HepG2 (cell line): ENCODE results near the gene KIF2C. TPM values are rescaled to one million over a fixed set of nuclear protein-coding genes. Genes with fewer than 3 reads are reported as not detected.
A peak's percentile ranks its signal among the peaks of the same experiment; 100 is the strongest.

ENCODE experiments used
- AGO1 ChIP-seq: fragments of 200-400 bp; formaldehyde crosslinking; IDR thresholded peaks from 2 replicates; pipeline ENCODE4 v1.6.1; 2017; ENCODE audit warnings: mild to moderate bottlenecking, low read depth, low read length, moderate library complexity; ENCODE audit not compliant: poor library complexity, severe bottlenecking
- ARNT2 ChIP-seq: sonication (generic); formaldehyde crosslinking; IDR thresholded peaks from 2 replicates; pipeline ENCODE4 v1.8.0; 2022; ENCODE audit warnings: mild to moderate bottlenecking, low read depth, missing genetic modification reagents, moderate library complexity
- ASH2L ChIP-seq: fragments of 300-600, 200-600 bp; sonication (generic); IDR thresholded peaks from 2 replicates; pipeline ENCODE4 v1.7.0; 2017; ENCODE audit warnings: low read depth, mild to moderate bottlenecking, moderate library complexity, mixed read lengths, low read length; ENCODE audit not compliant: insufficient read length
- BRCA1 ChIP-seq: sonication (generic); formaldehyde crosslinking; IDR thresholded peaks from 2 replicates; pipeline ENCODE4 v1.4.0; 2020; ENCODE audit warnings: missing genetic modification reagents
- CSRNP1 ChIP-seq: sonication (generic); formaldehyde crosslinking; IDR thresholded peaks from 2 replicates; pipeline ENCODE4 v1.8.1; 2023; ENCODE audit warnings: mild to moderate bottlenecking, missing genetic modification reagents
- E2F1 ChIP-seq: sonication (generic); formaldehyde crosslinking; IDR thresholded peaks from 2 replicates; pipeline ENCODE4 v1.5.0; 2020; ENCODE audit warnings: missing genetic modification reagents
- FOSL2 ChIP-seq: sonication (generic); formaldehyde crosslinking; IDR thresholded peaks from 2 replicates; pipeline ENCODE4 v1.4.0; 2020; ENCODE audit warnings: missing genetic modification reagents
- FOXP1 ChIP-seq, 2 experiments: fragments of 450-650 bp in 1 of 2; IDR thresholded peaks; 2 replicates each; pipeline ENCODE4 v1.6.1; 2017 to 2018; ENCODE audit warnings: antibody characterized with exemption in 1 of 2
- HOMEZ ChIP-seq: IDR thresholded peaks from 2 replicates; pipeline ENCODE4 v1.6.1; 2016; ENCODE audit warnings: low read depth
- HOXA3 ChIP-seq: sonication (generic); formaldehyde crosslinking; IDR thresholded peaks from 2 replicates; pipeline ENCODE4 v1.5.0; 2020; ENCODE audit warnings: missing genetic modification reagents
- JUN ChIP-seq: sonication (generic); formaldehyde crosslinking; IDR thresholded peaks from 2 replicates; pipeline ENCODE4 v1.4.0; 2020; ENCODE audit warnings: mild to moderate bottlenecking, missing genetic modification reagents
- MTA1 ChIP-seq: sonication (generic); formaldehyde crosslinking; IDR thresholded peaks from 2 replicates; pipeline ENCODE4 v1.4.0; 2020; ENCODE audit warnings: missing genetic modification reagents, mild to moderate bottlenecking, borderline replicate concordance
- MXD4 ChIP-seq: IDR thresholded peaks from 2 replicates; pipeline ENCODE4 v1.6.1; 2016; ENCODE audit warnings: mild to moderate bottlenecking, missing biosample characterization, missing genetic modification reagents
- POLR2A ChIP-seq, 2 experiments: IDR thresholded peaks; 2 replicates each; pipeline ENCODE4 v1.6.1; 2011; ENCODE audit warnings: low read depth in 2 of 2, low read length in 2 of 2, mild to moderate bottlenecking in 1 of 2, moderate library complexity in 1 of 2; ENCODE audit not compliant: insufficient read depth in 1 of 2
- ZBTB7A ChIP-seq: sonication (generic); formaldehyde crosslinking; IDR thresholded peaks from 2 replicates; pipeline ENCODE4 v1.8.0; 2022; ENCODE audit warnings: mild to moderate bottlenecking, missing genetic modification reagents
- ZBTB7B ChIP-seq: sonication (generic); formaldehyde crosslinking; IDR thresholded peaks from 2 replicates; pipeline ENCODE4 v1.4.0; 2020; ENCODE audit warnings: missing genetic modification reagents
- ZFP37 ChIP-seq: sonication (generic); formaldehyde crosslinking; IDR thresholded peaks from 2 replicates; pipeline ENCODE4 v1.4.0; 2020; ENCODE audit warnings: missing genetic modification reagents, borderline replicate concordance
- ZNF503 ChIP-seq: sonication (generic); formaldehyde crosslinking; IDR thresholded peaks from 2 replicates; pipeline ENCODE4 v1.4.0; 2020; ENCODE audit warnings: missing genetic modification reagents
- ZNF644 ChIP-seq: IDR thresholded peaks from 2 replicates; pipeline ENCODE4 v1.6.1; 2016; ENCODE audit warnings: low read depth
- ZNF776 ChIP-seq: sonication (generic); formaldehyde crosslinking; IDR thresholded peaks from 2 replicates; pipeline ENCODE4 v1.4.0; 2020; ENCODE audit warnings: mild to moderate bottlenecking, missing genetic modification reagents
- ZNF777 ChIP-seq: sonication (generic); formaldehyde crosslinking; IDR thresholded peaks from 2 replicates; pipeline ENCODE4 v1.4.0; 2020; ENCODE audit warnings: missing genetic modification reagents
- ZNF788 ChIP-seq: sonication (generic); formaldehyde crosslinking; IDR thresholded peaks from 2 replicates; pipeline ENCODE4 v1.5.0; 2020; ENCODE audit warnings: mild to moderate bottlenecking, missing genetic modification reagents, borderline replicate concordance
- ZSCAN31 ChIP-seq: sonication (generic); formaldehyde crosslinking; IDR thresholded peaks from 2 replicates; pipeline ENCODE4 v1.5.0; 2020; ENCODE audit warnings: low read depth, mild to moderate bottlenecking, missing genetic modification reagents
- polyA plus RNA-seq, 8 experiments: library from polyadenylated mRNA; depleted of rRNA in 3 of 8; stranded (reverse) in 7 of 8; unstranded in 1 of 8; fragments of >200 nt; fragmentation: Illumina TruSeq in 4 of 8; extraction: Trizol in 4 of 8; gene quantifications; 2 replicates each; pipeline versions ENCODE4 v1.2.1 to v1.2.3, GENCODE V29; 2011 to 2016; ENCODE audit warnings: low read depth in 4 of 8, missing spikeins in 1 of 8, mixed read lengths in 1 of 8; ENCODE audit not compliant: insufficient read depth in 1 of 8
- total RNA-seq, 5 experiments: library from RNA; depleted of rRNA; stranded (reverse); fragments of >200 nt; fragmentation: Illumina TruSeq; extraction: Trizol; gene quantifications; 2 replicates each; pipeline ENCODE4 v1.2.3, GENCODE V29; 2016; ENCODE audit warnings: low read depth in 1 of 5

KIF2C gene
- total and polyA plus RNA-seq, 2 of the 13 experiments (the other 11 are each of a cell fraction or from before 2014, with no cell fraction given): 29.7 to 53.7 TPM

- no peak for TF ChIP-seq JUN
- 0 out of 2 replicates have a peak, but pooled peaks have one; percentile 33 for TF ChIP-seq ZNF777 (CRISPR knock-in tag)
- peak; percentile 75; the same call in 1 of the 2 replicates for TF ChIP-seq ZNF776 (CRISPR knock-in tag)
- TF ChIP-seq CSRNP1 (CRISPR knock-in tag): peak; percentile 79
- TF ChIP-seq HOXA3 (CRISPR knock-in tag): peak; percentile 50; the same call in 1 of the 2 replicates
- 0 out of 2 replicates have a peak, but pooled peaks have one; percentile 67 for TF ChIP-seq ZFP37 (CRISPR knock-in tag)
- TF ChIP-seq HOMEZ (CRISPR knock-in tag): no peak
- TF ChIP-seq ZNF503 (CRISPR knock-in tag): peak; percentile 44; the same call in 1 of the 2 replicates
- no peak for TF ChIP-seq ZBTB7A (CRISPR knock-in tag)
- TF ChIP-seq FOSL2 (CRISPR knock-in tag): 0 out of 2 replicates have a peak, but pooled peaks have one; percentile 11
- TF ChIP-seq FOXP1 (IDR thresholded peaks at IDR 0.05): no peak
- TF ChIP-seq FOXP1 (CRISPR knock-in tag; IDR thresholded peaks at IDR 0.05): no peak
- no peak for TF ChIP-seq AGO1
- peak; percentile 85 for TF ChIP-seq ZBTB7B
- TF ChIP-seq POLR2A (IDR thresholded peaks at IDR 0.05; ENCODE audit: insufficient read depth in 1 of 2, low read depth in 2 of 2, low read length in 2 of 2): peak; percentile 53 to 69; a peak in 3 of 4 replicates
- no peak for TF ChIP-seq ZNF644 (CRISPR knock-in tag)
- TF ChIP-seq ZSCAN31 (CRISPR knock-in tag): no peak
- TF ChIP-seq MXD4: peak; percentile 67; the same call in 1 of the 2 replicates
- TF ChIP-seq ZNF788: no peak; the same call in 1 of the 2 replicates
- peak; percentile 42; the same call in 1 of the 2 replicates for TF ChIP-seq MTA1
- 0 out of 2 replicates have a peak, but pooled peaks have one; percentile 30 for TF ChIP-seq BRCA1 (CRISPR knock-in tag)
- peak; percentile 88 for TF ChIP-seq ARNT2
- TF ChIP-seq ASH2L: no peak
- TF ChIP-seq E2F1 (CRISPR knock-in tag): no peak
Observed at GRCh38 chr1:44784094-44785028, 44.7 kb downstream of the KIF2C start (continued).
